ENCODE results near the gene KHK.
"Not testable (repeated sequence)": the region's sequence is repeated elsewhere in the genome, so short reads cannot be mapped to it uniquely, and the experiment has no call there.

Gene KHK

DNA sequence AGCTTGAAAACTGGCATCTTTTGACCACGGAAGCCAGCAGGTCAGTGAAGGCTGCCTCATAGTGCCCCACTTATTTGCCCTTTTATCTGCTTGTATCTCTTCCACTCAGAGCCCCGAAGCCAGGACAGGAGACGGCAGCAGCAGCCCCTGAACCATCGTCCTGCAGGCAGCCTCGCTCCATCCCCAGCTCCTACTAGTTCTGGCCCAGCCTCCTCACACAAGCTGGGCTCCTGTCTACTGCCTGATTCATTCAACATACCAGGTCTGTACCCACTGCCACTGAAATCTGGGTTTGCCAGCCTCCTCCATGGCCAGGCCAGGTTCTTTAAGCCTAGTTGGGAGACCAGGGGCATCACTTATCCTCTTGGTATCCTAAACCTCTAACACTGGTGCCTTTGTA is 19.2 kb upstream of the KHK start:
- peaks cover 46% of the 10 kb centered on the region for H3K36me3 ChIP-seq (ENCODE audit: insufficient read depth, low read depth, low read length)

DNA sequence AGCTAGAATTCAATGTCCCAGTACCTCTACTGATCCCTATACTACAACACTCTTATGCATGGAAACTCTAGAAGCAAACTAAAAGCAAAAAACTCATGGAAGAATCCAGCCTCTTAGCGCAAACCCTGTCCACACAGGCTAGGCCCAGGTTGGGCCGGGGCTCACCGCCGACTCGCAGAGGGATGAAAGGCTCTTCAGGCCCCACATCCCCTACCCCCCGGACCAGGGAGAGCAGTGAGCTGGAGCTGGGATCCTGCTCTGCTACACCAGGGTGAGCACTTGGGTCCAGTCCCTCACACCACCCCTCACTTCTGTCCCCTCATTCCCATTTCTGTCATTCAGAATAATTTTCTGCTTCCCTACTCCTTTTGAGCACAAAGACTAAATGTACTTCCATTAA is 17.1 kb upstream of the KHK start:
- Histone ChIP-seq H3K9me3 (ENCODE audit: insufficient read depth, low read depth, low read length) (no peaks in the 10 kb centered on the region), H3K9ac (ENCODE audit: low read depth, low read length) (no peak overlapping the region), H3K4me1 (ENCODE audit: insufficient read depth, low read length) (peaks cover 7% of the 10 kb centered on the region; the same call in 1 of the 2 replicates), H3K27me3 (ENCODE audit: insufficient read depth, low read length) (no peaks in the 10 kb centered on the region), H3K27ac (ENCODE audit: low read length) (no peak overlapping the region), H3K4me3 (ENCODE audit: low read length) (no peak overlapping the region), H3K36me3 (ENCODE audit: insufficient read depth, low read depth, low read length) (peaks cover 40% of the 10 kb centered on the region)

More for the DNA sequence above, 19.2 kb upstream of the KHK start:
- H3K27ac ChIP-seq (ENCODE audit: low read length): no peak overlapping the region
- H3K4me1 ChIP-seq (ENCODE audit: insufficient read depth, low read length): peaks cover 4% of the 10 kb centered on the region; the same call in 1 of the 2 replicates
- no peaks in the 10 kb centered on the region for H3K27me3 ChIP-seq (ENCODE audit: insufficient read depth, low read length)
- H3K9me3 ChIP-seq (ENCODE audit: insufficient read depth, low read depth, low read length): no peaks in the 10 kb centered on the region
- H3K4me3 ChIP-seq (ENCODE audit: low read length): no peak overlapping the region
- H3K9ac ChIP-seq (ENCODE audit: low read depth, low read length): no peak overlapping the region

DNA sequence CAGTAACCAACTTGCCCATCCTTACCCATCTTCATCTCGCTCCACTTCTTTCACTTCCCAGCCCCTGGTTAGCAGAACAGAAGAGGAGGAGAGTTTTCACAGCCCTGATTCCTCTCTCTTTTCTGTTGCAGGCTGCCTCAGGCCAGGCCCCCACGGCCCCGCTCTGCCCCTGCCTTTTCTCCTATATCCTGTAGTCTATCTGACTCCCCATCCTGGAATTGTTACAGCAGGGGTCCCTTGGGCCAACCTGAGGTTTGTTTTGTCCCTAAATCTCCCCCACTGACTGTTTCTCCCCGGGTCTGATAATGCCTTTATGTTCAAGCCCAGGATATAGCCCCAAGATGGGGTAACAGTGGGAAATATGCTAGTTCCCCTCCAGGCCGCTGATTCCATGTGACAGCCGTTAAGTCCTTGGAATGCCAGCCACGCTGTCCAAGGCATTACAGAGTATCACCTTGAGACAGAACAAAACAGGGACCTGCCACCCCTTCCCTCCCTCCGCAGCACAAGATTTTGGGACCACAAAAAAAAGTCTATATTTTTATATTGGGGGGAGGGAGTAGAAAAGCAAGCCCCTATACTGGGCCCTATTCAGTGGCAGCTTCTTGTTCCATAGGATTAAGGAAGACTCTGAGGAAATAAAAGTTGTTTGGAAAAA is 16.5 kb upstream of the KHK start:
- peaks cover 7% of the 10 kb centered on the region; the same call in 1 of the 2 replicates for H3K4me1 ChIP-seq (ENCODE audit: insufficient read depth, low read length)
- H3K4me3 ChIP-seq (ENCODE audit: low read length): peak overlapping the region; percentile 99
- H3K9ac ChIP-seq (ENCODE audit: low read depth, low read length): peak overlapping the region; percentile 94; the same call in 1 of the 2 replicates
- H3K9me3 ChIP-seq (ENCODE audit: insufficient read depth, low read depth, low read length): no peaks in the 10 kb centered on the region
- H3K27me3 ChIP-seq (ENCODE audit: insufficient read depth, low read length): no peaks in the 10 kb centered on the region
- H3K36me3 ChIP-seq (ENCODE audit: insufficient read depth, low read depth, low read length): peaks cover 39% of the 10 kb centered on the region
- H3K27ac ChIP-seq (ENCODE audit: low read length): no peak overlapping the region

DNA sequence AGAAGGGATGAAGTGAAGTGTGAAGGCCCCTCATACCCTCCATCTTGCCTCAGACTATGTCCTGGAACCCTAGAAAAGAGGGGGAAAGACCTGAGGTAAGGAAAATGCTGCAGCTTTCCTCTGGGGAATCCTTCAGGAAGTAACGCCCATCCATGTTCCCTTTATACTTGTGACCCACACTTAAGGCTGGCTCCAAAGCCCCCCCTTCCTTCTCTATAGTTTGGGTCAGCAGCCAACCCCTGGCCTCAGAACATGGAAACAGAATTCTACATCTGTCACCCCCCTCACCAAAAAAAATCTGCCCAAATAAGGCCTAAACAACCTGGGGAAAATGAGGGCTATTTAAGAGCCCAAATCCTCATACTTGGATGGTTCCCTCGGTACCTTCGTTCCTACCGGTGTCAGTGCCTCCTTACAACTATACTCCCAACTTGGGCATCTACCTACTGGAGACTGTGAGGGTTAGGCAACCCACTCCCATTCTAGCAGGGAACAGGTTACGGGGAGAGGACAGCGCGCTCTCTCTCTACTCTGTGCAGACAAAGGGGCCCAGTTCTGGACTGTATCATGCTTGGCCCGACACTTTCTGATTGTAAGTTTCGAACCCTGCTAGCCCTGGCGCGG is 15.8 kb upstream of the KHK start:
- Histone ChIP-seq H3K27ac (ENCODE audit: low read length) (peak overlapping the region; percentile 18), H3K27me3 (ENCODE audit: insufficient read depth, low read length) (no peaks in the 10 kb centered on the region), H3K9me3 (ENCODE audit: insufficient read depth, low read depth, low read length) (no peaks in the 10 kb centered on the region), H3K9ac (ENCODE audit: low read depth, low read length) (peak overlapping the region; percentile 94), H3K4me3 (ENCODE audit: low read length) (peak overlapping the region; percentile 99), H3K36me3 (ENCODE audit: insufficient read depth, low read depth, low read length) (peaks cover 33% of the 10 kb centered on the region), H3K4me1 (ENCODE audit: insufficient read depth, low read length) (peaks cover 7% of the 10 kb centered on the region; the same call in 1 of the 2 replicates)

DNA sequence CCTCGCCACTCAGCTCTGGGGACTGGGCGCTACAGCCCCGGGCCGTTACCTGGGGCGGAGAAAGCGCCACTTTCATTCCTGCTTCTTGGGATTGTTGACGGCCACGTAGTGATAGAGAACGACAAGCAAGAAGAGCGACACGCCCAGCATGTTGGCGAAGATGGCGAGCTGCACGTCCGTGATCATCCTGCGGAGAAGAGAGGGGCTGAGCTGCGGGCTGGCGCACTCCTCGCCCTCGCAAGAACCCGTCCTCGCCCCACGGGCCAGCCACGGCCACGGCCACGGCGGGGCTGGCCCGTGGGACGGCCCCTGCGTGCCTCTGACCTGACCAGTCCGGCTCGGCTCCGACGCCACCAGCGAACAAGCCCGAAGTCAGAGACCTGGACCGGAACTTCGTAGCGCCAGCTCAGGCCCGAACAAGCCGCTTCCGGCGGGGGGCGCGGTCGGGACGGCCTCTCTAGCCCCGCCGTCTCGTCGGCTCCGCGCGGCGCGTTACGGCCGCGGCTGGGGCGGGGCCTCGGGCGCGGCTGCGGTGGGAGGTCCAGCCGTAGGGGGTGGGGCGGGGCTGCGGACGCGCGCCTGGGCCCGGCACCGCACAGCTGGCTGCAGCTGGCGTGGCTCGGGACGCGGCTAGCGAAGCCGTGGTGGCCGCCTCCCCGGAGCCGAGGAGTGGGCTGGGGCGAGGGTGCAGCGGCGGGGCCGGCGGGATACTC is 15.1 kb upstream of the KHK start, which contains the start of gene OST4:
Gene OST4, minus strand, starts transcription at position 378 of the 713 bp plus-strand sequence.
- Histone ChIP-seq H3K27me3 (ENCODE audit: insufficient read depth, low read length) (no peaks in the 10 kb centered on the region), H3K9me3 (ENCODE audit: insufficient read depth, low read depth, low read length) (no peaks in the 10 kb centered on the region), H3K36me3 (ENCODE audit: insufficient read depth, low read depth, low read length) (peaks cover 33% of the 10 kb centered on the region), H3K4me1 (ENCODE audit: insufficient read depth, low read length) (peaks cover 7% of the 10 kb centered on the region; the same call in 1 of the 2 replicates), H3K9ac (ENCODE audit: low read depth, low read length) (peak within 1 kb of the TSS; percentile 94), H3K4me3 (ENCODE audit: low read length) (peak within 1 kb of the TSS; percentile 99), H3K27ac (ENCODE audit: low read length) (peak within 1 kb of the TSS; percentile 85)

DNA sequence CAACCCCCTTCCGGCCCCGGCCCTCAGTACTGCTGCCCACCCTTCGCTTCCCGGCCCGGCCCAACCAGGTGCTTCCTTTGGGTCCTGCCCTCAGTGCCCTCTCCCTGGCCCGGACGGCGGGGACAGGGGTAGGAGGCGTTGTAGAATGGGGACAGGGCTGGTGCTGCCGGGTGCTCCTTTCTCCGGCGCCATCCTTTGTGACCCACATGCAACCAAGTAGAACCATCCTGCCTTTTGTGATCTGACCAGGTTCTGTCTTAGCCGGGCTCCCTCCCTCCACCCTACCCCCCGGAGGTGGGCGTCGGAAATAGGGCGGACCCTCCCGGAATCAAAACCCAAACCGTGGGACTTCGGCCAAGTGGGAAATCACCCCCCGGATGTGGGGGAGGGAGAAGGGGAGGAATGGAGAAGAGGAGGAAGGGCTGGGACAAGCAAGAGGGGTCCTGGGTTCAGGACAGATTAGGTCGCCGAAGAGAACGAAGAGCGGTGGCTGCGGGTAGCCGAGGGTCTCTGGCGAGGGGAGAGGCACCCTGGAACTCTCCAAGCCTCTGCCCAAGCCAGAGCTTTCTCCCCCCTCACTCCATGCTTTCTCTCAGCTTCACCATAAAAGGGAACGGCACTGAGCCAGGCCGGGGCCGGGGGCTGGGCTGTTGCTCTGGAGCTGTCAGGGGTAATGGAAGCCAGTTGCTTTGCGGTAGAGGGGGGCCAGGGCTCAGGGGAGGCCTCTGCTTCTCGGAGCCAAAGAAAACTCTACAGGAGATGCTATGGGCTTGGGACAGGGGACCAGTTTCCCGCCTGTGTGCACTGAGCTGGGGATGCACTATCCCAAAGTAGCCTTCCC is 14.4 kb upstream of the KHK start:
- peaks cover 32% of the 10 kb centered on the region for H3K36me3 ChIP-seq (ENCODE audit: insufficient read depth, low read depth, low read length)
- no peaks in the 10 kb centered on the region for H3K27me3 ChIP-seq (ENCODE audit: insufficient read depth, low read length)
- peak overlapping the region; percentile 85 for H3K27ac ChIP-seq (ENCODE audit: low read length)
- peak overlapping the region; percentile 99 for H3K4me3 ChIP-seq (ENCODE audit: low read length)
- no peaks in the 10 kb centered on the region for H3K9me3 ChIP-seq (ENCODE audit: insufficient read depth, low read depth, low read length)
- H3K9ac ChIP-seq (ENCODE audit: low read depth, low read length): peak overlapping the region; percentile 92; the same call in 1 of the 2 replicates
- H3K4me1 ChIP-seq (ENCODE audit: insufficient read depth, low read length): peaks cover 7% of the 10 kb centered on the region; the same call in 1 of the 2 replicates

DNA sequence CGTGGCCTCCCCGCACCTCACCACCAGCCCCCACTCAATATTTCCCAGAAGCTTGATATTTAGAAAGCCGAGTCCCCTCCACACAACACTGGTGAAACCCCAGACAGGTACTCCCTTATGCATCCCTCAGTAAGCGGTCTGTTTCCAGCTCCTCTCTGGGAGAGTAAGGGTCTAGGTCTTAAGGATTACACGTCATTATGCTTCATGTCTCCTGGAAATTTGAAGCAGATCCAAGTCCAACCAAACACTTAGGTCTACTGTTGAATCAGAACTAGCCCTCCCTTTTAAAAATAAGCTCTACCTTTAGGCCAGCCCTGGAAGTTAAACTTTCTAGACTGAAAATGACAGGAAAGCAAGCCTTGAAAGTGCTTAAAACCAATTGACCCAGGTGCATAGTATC is 13.7 kb upstream of the KHK start:
- no peak overlapping the region for H3K27ac ChIP-seq (ENCODE audit: low read length)
- peaks cover 25% of the 10 kb centered on the region for H3K36me3 ChIP-seq (ENCODE audit: insufficient read depth, low read depth, low read length)
- H3K9me3 ChIP-seq (ENCODE audit: insufficient read depth, low read depth, low read length): no peaks in the 10 kb centered on the region
- H3K4me3 ChIP-seq (ENCODE audit: low read length): peak overlapping the region; percentile 99; the same call in 1 of the 2 replicates
- no peaks in the 10 kb centered on the region for H3K27me3 ChIP-seq (ENCODE audit: insufficient read depth, low read length)
- H3K9ac ChIP-seq (ENCODE audit: low read depth, low read length): peak overlapping the region; percentile 92; the same call in 1 of the 2 replicates
- H3K4me1 ChIP-seq (ENCODE audit: insufficient read depth, low read length): peaks cover 7% of the 10 kb centered on the region; the same call in 1 of the 2 replicates

DNA sequence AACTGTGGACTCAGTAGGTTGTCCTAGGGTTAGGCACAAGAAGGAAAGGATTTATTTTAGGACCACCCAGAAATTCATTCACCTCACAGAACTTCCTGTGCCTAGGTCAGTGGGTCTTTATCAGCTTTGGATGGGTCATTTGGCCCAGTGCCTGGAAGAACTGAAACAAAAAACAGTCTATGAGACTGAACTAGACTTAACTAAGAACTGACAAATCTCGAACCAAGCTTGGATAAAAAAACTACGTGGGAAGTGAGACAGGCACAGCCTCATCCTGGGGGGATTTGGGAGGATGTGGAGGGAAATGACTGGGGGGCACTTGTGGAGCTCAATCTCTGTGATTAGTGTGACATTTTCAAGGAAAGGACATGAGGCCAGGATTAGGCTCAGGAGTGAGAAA is 12.8 kb upstream of the KHK start:
- Histone ChIP-seq H3K9ac (ENCODE audit: low read depth, low read length) (no peak overlapping the region), H3K27ac (ENCODE audit: low read length) (no peak overlapping the region), H3K4me1 (ENCODE audit: insufficient read depth, low read length) (peaks cover 7% of the 10 kb centered on the region; the same call in 1 of the 2 replicates), H3K36me3 (ENCODE audit: insufficient read depth, low read depth, low read length) (peaks cover 17% of the 10 kb centered on the region), H3K27me3 (ENCODE audit: insufficient read depth, low read length) (no peaks in the 10 kb centered on the region), H3K9me3 (ENCODE audit: insufficient read depth, low read depth, low read length) (no peaks in the 10 kb centered on the region), H3K4me3 (ENCODE audit: low read length) (no peak overlapping the region)

DNA sequence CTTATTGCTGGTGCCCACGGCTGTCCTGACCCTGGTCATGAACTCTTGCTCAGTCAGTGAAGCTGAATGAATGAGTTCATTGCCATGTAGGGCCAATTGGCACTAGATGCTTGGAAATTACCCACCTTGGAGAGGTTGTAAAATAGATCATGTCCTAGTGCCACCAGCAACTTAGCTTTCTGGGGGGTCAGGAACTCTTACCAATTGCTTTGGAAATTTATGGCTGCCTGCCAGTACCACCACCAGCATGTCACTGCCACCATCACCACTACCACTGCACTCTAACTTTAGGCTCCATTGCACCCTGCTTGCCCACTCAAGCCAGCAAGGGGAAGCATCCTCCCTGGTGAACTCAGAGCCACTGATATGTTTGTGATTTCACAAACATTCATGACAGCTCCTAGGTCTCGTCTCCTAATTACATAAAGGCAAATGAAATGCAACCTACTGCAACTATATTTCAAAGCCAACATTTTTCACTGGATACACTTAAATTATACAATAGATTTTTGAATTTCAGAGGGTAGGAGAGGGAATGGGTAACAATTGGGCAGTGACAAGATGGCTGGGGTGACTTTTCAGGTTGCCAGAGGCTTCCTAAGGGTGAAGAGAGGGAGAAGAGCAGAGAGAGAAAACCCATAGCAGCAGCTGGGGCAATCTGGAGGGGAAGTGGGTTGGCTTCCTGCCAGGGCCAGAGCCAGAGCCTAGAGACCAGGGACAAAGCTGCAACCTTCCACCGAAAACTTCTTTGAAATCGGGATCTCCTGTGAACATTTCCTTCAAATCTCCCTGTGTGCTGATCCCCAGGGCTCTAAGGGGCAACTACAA is 11.6 kb upstream of the KHK start:
- Histone ChIP-seq H3K9ac (ENCODE audit: low read depth, low read length) (no peak overlapping the region), H3K27me3 (ENCODE audit: insufficient read depth, low read length) (no peaks in the 10 kb centered on the region), H3K4me1 (ENCODE audit: insufficient read depth, low read length) (peaks cover 7% of the 10 kb centered on the region; the same call in 1 of the 2 replicates), H3K36me3 (ENCODE audit: insufficient read depth, low read depth, low read length) (peaks cover 5% of the 10 kb centered on the region; the same call in 1 of the 2 replicates), H3K9me3 (ENCODE audit: insufficient read depth, low read depth, low read length) (no peaks in the 10 kb centered on the region), H3K4me3 (ENCODE audit: low read length) (no peak overlapping the region), H3K27ac (ENCODE audit: low read length) (no peak overlapping the region)

DNA sequence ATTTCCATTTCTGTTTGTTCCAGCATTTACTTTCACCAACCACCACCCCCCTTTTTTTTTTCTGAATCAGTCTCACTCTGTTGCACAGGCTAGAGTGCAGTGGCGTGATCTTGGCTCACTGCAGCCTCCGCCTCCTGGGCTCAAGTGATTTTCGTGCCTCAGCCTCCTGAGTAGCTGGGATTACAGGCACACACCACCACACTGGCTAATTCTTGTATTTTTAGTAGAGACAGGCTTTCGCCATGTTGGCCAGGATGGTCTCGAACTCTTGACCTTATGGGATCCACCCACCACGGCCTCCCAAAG is 11.1 kb upstream of the KHK start:
- H3K36me3 ChIP-seq (ENCODE audit: insufficient read depth, low read depth, low read length); H3K27ac ChIP-seq (ENCODE audit: low read length); H3K9ac ChIP-seq (ENCODE audit: low read depth, low read length); H3K4me3 ChIP-seq (ENCODE audit: low read length); H3K4me1 ChIP-seq (ENCODE audit: insufficient read depth, low read length); H3K9me3 ChIP-seq (ENCODE audit: insufficient read depth, low read depth, low read length); H3K27me3 ChIP-seq (ENCODE audit: insufficient read depth, low read length): not testable (repeated sequence)
